HCT116 (cell line): ENCODE measurements around the gene XPNPEP2. TPM values are rescaled to one million over a fixed set of nuclear protein-coding genes. Genes with fewer than 3 reads are reported as not detected.

Experiments
- ATAC-seq: fragments of 200-7000 bp; cut with Tn5 transposase; 2 replicates; pipeline ENCODE4 v1.9.1; 2020; ENCODE audit warnings: mild to moderate bottlenecking, moderate library complexity
- BruUV-seq: library from RNA; stranded (reverse); fragments of 400-500 nt; replicated peaks from 2 replicates; lab custom pipeline; 2021; lab: Mats Ljungman, UMichigan
- CTCF ChIA-PET: fragments of 300-600 bp; sonication (Branson Sonifier 250); formaldehyde crosslinking; loops from one replicate; lab custom pipeline; 2021; ENCODE audit warnings: antibody characterized with exemption; lab: Charles Lee
- POLR2A ChIA-PET: fragments of 300-600, 350-600 bp; sonication (Branson Sonifier 250); formaldehyde crosslinking; loops from one replicate; lab custom pipeline; 2021; ENCODE audit warnings: antibody characterized with exemption; lab: Charles Lee
- RAD21 ChIA-PET, 2 experiments: fragments of 300-600 bp; sonication (Branson Sonifier 250); formaldehyde crosslinking; loops; one replicate each; lab custom pipeline; 2023; ENCODE audit warnings: low total read pairs in 2 of 2; ENCODE audit not compliant: uncharacterized antibody in 2 of 2, unreplicated experiment in 2 of 2, low non-redundant PET in 1 of 2; lab: Charles Lee
- DNase-seq: peaks from one replicate; pipeline ENCODE4 v3.0.0-alpha.2; 2010; ENCODE audit warnings: low read depth, low spot score
- H2AFZ ChIP-seq: fragments of 200-600 bp; shearing (Covaris generic), sonication (generic); 2 replicates; pipeline ENCODE4 v1.6.1; 2017; ENCODE audit warnings: low read depth, mixed run types, mixed read lengths, antibody characterized with exemption, low read length; ENCODE audit not compliant: poor library complexity, severe bottlenecking
- H3K27ac ChIP-seq: 2 replicates; pipeline ENCODE4 v1.5.1; 2012; ENCODE audit warnings: low read depth, low read length
- H3K27me3 ChIP-seq: fragments of 200-600 bp; sonication (generic); 2 replicates; pipeline ENCODE4 v1.6.1; 2016; ENCODE audit warnings: mixed run types, low read length, mixed read lengths; ENCODE audit not compliant: insufficient read depth
- H3K36me3 ChIP-seq, 2 experiments: fragments of 200-500 bp in 1 of 2; fragments of 200-600 bp in 1 of 2; sonication (Bioruptor generic) in 1 of 2; sonication (generic) in 1 of 2; 2 replicates each; pipeline versions ENCODE4 v1.5.1 to v1.6.1; 2014 to 2016; ENCODE audit warnings: low read length in 2 of 2, inconsistent platforms in 1 of 2, mixed read lengths in 1 of 2, mixed run types in 1 of 2; ENCODE audit not compliant: insufficient read depth in 2 of 2, control insufficient read depth in 1 of 2
- H3K4me1 ChIP-seq, 2 experiments: fragments of 200-600 bp in 1 of 2; sonication (generic) in 1 of 2; 2 replicates each; pipeline versions ENCODE4 v1.5.1 to v1.6.1; 2012 to 2017; ENCODE audit warnings: low read length in 2 of 2, inconsistent platforms in 1 of 2, mild to moderate bottlenecking in 1 of 2, mixed read lengths in 1 of 2, mixed run types in 1 of 2, moderate library complexity in 1 of 2; ENCODE audit not compliant: insufficient read depth in 2 of 2, control insufficient read depth in 1 of 2
- H3K4me2 ChIP-seq: fragments of 200-600 bp; sonication (generic); 2 replicates; pipeline ENCODE4 v1.6.1; 2017; ENCODE audit warnings: mixed run types, low read length, mixed read lengths
- H3K4me3 ChIP-seq, 2 experiments: fragments of 200-600 bp in 1 of 2; sonication (generic) in 1 of 2; replicated peaks in 1 of 2; 2 replicates each; pipeline ENCODE4 v1.5.1; 2011 to 2016; ENCODE audit warnings: low read length in 2 of 2, control low read depth in 1 of 2, low read depth in 1 of 2, mild to moderate bottlenecking in 1 of 2, mixed read lengths in 1 of 2, mixed run types in 1 of 2
- H3K79me2 ChIP-seq: fragments of 200-600 bp; sonication (generic); 2 replicates; pipeline ENCODE4 v1.6.1; 2017; ENCODE audit warnings: mild to moderate bottlenecking, mixed run types, low read length, moderate library complexity, mixed read lengths; ENCODE audit not compliant: insufficient read depth
- H3K9ac ChIP-seq: fragments of 200-600 bp; sonication (generic); 2 replicates; pipeline ENCODE4 v1.6.1; 2016; ENCODE audit warnings: low read length, mixed read lengths
- H3K9me2 ChIP-seq: fragments of 200-600 bp; sonication (generic), shearing (Covaris generic); 2 replicates; pipeline ENCODE4 v1.6.1; 2017; ENCODE audit warnings: mixed run types, mild to moderate bottlenecking, moderate library complexity; ENCODE audit not compliant: insufficient read depth
- H3K9me3 ChIP-seq, 2 experiments: fragments of 200-500 bp in 1 of 2; fragments of 200-600 bp in 1 of 2; sonication (Bioruptor generic) in 1 of 2; sonication (generic) in 1 of 2; 2 replicates each; pipeline ENCODE4 v1.6.1; 2014 to 2017; ENCODE audit warnings: low read length in 2 of 2, mixed read lengths in 2 of 2, inconsistent platforms in 1 of 2, low read depth in 1 of 2, mild to moderate bottlenecking in 1 of 2, mixed run types in 1 of 2, moderate library complexity in 1 of 2; ENCODE audit not compliant: control insufficient read depth in 1 of 2, insufficient read depth in 1 of 2
- H4K20me1 ChIP-seq: fragments of 200-600 bp; sonication (generic), shearing (Covaris generic); 2 replicates; pipeline ENCODE4 v1.6.1; 2017; ENCODE audit warnings: mixed run types, mild to moderate bottlenecking, moderate library complexity; ENCODE audit not compliant: insufficient read depth
- CEBPB ChIP-seq: IDR thresholded peaks from 2 replicates; pipeline ENCODE4 v1.6.1; 2012; ENCODE audit warnings: low read depth
- EGR1 ChIP-seq: IDR thresholded peaks from 2 replicates; pipeline ENCODE4 v1.6.1; 2012; ENCODE audit warnings: low read depth
- EZH2phosphoT487 ChIP-seq: fragments of 200-600 bp; IDR thresholded peaks from 2 replicates; pipeline ENCODE4 v1.6.1; 2018; ENCODE audit warnings: antibody characterized with exemption, borderline replicate concordance
- POLR2AphosphoS5 ChIP-seq: IDR thresholded peaks from 2 replicates; pipeline ENCODE4 v1.6.1; 2011; ENCODE audit warnings: mild to moderate bottlenecking, low read depth, low read length, moderate library complexity
- RAD21 ChIP-seq: IDR thresholded peaks from 2 replicates; pipeline ENCODE4 v1.6.1; 2012; ENCODE audit warnings: low read depth, mild to moderate bottlenecking
- SIN3A ChIP-seq: IDR thresholded peaks from 2 replicates; pipeline ENCODE4 v1.6.1; 2012; ENCODE audit warnings: low read depth
- SRF ChIP-seq: IDR thresholded peaks from 2 replicates; pipeline ENCODE4 v1.6.1; 2012; ENCODE audit warnings: low read depth
- ZNF274 ChIP-seq: fragments of 200-500 bp; sonication (Bioruptor generic); IDR thresholded peaks from 2 replicates; pipeline ENCODE4 v1.6.1; 2014; ENCODE audit warnings: mild to moderate bottlenecking, low read depth, low read length, inconsistent platforms
- intact Hi-C: fragments of 100-400 bp; cut with micrococcal nuclease; formaldehyde crosslinking; loops from 2 replicates; pipeline ENCODE4 v1.10.0; 2022
- total RNA-seq: library from RNA; stranded (reverse); gene quantifications from one replicate; pipeline ENCODE4 v1.2.1, GENCODE V29; 2021; ENCODE audit not compliant: unreplicated experiment
- TF ChIP-seq, protein P1 (sequence below): IDR thresholded peaks from 2 replicates; pipeline ENCODE4 v1.6.1; 2012
- TF ChIP-seq, protein P2 (sequence below): IDR thresholded peaks from 2 replicates; pipeline ENCODE4 v1.6.1; 2012; ENCODE audit warnings: low read depth

Gene XPNPEP2
- total RNA-seq, 1 experiment from 2014 or later, result not detected

DNA sequence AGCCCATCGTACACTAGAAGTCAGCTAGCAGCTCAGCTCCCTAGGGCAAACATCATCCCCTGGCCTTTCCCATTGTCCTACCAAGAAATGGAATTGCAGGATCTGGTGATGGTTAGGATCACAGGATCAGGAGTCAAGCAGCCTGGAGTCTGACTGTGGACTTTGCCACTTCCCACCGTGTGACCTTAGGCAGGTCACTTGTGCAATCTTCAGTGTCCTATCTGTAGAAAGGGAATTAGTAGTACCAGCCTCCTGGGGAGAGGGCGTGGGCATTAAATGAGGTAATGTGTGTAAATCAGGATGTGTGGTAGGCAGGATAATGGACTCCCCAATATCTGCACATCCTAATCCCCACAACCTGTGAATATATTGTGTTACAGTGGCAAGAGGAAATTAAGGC lies 45.4 kb upstream of the XPNPEP2 start:
- no peaks in the 10 kb centered on the region for H3K27me3 ChIP-seq
- RAD21 ChIA-PET, result no interaction called here
- no peak overlapping the region for H3K9ac ChIP-seq
- H4K20me1 ChIP-seq, result no peaks in the 10 kb centered on the region
- no peaks in the 10 kb centered on the region for H3K9me2 ChIP-seq
- intact Hi-C loops, result no loop called here
- ATAC-seq, result no peak
- H3K4me3 ChIP-seq, result no peak overlapping the region
- POLR2A ChIA-PET, result no interaction called here
- no peak overlapping the region for H3K4me2 ChIP-seq
- DNase-seq, result no peak
- no TSS peak for BruUV-seq
- H3K36me3 ChIP-seq, result no peaks in the 10 kb centered on the region
- CTCF ChIA-PET, result no interaction called here
- H3K9me3 ChIP-seq, result no peaks in the 10 kb centered on the region
- H3K4me1 ChIP-seq, result peaks cover 0 to 6% of the 10 kb centered on the region in 2 experiments; a peak in 1 of 4 replicates
- no peaks in the 10 kb centered on the region for H3K79me2 ChIP-seq
- H3K27ac ChIP-seq, result no peak overlapping the region
- TF ChIP-seq CEBPB, result no peak
- no peak for TF ChIP-seq RAD21
- TF ChIP-seq, protein P1, sequence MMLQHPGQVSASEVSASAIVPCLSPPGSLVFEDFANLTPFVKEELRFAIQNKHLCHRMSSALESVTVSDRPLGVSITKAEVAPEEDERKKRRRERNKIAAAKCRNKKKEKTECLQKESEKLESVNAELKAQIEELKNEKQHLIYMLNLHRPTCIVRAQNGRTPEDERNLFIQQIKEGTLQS, result no peak
- no peak for TF ChIP-seq SRF
- TF ChIP-seq EZH2phosphoT487, result no peak
- no peak for TF ChIP-seq EGR1
- no peak for TF ChIP-seq SIN3A
- TF ChIP-seq, protein P2, sequence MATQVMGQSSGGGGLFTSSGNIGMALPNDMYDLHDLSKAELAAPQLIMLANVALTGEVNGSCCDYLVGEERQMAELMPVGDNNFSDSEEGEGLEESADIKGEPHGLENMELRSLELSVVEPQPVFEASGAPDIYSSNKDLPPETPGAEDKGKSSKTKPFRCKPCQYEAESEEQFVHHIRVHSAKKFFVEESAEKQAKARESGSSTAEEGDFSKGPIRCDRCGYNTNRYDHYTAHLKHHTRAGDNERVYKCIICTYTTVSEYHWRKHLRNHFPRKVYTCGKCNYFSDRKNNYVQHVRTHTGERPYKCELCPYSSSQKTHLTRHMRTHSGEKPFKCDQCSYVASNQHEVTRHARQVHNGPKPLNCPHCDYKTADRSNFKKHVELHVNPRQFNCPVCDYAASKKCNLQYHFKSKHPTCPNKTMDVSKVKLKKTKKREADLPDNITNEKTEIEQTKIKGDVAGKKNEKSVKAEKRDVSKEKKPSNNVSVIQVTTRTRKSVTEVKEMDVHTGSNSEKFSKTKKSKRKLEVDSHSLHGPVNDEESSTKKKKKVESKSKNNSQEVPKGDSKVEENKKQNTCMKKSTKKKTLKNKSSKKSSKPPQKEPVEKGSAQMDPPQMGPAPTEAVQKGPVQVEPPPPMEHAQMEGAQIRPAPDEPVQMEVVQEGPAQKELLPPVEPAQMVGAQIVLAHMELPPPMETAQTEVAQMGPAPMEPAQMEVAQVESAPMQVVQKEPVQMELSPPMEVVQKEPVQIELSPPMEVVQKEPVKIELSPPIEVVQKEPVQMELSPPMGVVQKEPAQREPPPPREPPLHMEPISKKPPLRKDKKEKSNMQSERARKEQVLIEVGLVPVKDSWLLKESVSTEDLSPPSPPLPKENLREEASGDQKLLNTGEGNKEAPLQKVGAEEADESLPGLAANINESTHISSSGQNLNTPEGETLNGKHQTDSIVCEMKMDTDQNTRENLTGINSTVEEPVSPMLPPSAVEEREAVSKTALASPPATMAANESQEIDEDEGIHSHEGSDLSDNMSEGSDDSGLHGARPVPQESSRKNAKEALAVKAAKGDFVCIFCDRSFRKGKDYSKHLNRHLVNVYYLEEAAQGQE, result no peak
- no peak for TF ChIP-seq ZNF274
- no peak for TF ChIP-seq POLR2AphosphoS5
- TF ChIP-seq, all 23 proteins: peak for 0
- no peak overlapping the region for H2AFZ ChIP-seq
